Measurements from ENCODE around the gene PDK1.
A peak's percentile ranks its signal among the peaks of the same experiment; 100 is the strongest.

The PDK1 gene

GRCh38 chr2:172513524-172513900 lies 42.4 kb upstream of the PDK1 start:
- CTCF ChIA-PET: interaction anchor here (0.8 kb wide), 1 partner anchor 965 kb away, joined by 3 read pairs; no protein-coding TSS in a partner anchor
- DNase-seq (ENCODE audit: extremely low spot score): no peak
- no peak for TF ChIP-seq PKNOX1 (IDR thresholded peaks at IDR 0.05)
- no peak for TF ChIP-seq FOXM1 (IDR thresholded peaks at IDR 0.05; ENCODE audit: borderline replicate concordance)
- TF ChIP-seq NFRKB (IDR thresholded peaks at IDR 0.05): no peak
- TF ChIP-seq ARNT (IDR thresholded peaks at IDR 0.05): no peak
- TF ChIP-seq SUZ12 (IDR thresholded peaks at IDR 0.05): no peak
- no peak for TF ChIP-seq SP1 (IDR thresholded peaks at IDR 0.05)
- no peak for TF ChIP-seq ZNF384 (IDR thresholded peaks at IDR 0.05)
- TF ChIP-seq HDGF (IDR thresholded peaks at IDR 0.05; ENCODE audit: borderline replicate concordance): no peak
- no peak for TF ChIP-seq BHLHE40 (IDR thresholded peaks at IDR 0.05; ENCODE audit: borderline replicate concordance)
- TF ChIP-seq L3MBTL2 (conservative IDR thresholded peaks at IDR 0.05): no peak
- no peak for TF ChIP-seq FOXA1 (IDR thresholded peaks at IDR 0.05)
- TF ChIP-seq ELF4 (IDR thresholded peaks at IDR 0.05): no peak
- no peak for TF ChIP-seq TARDBP (IDR thresholded peaks at IDR 0.05)
- TF ChIP-seq LEF1 (IDR thresholded peaks at IDR 0.05; ENCODE audit: borderline replicate concordance): no peak
- no peak for TF ChIP-seq FOXK2 (IDR thresholded peaks at IDR 0.05)
- no peak for TF ChIP-seq CTBP1 (IDR thresholded peaks at IDR 0.05; ENCODE audit: borderline replicate concordance)
- POLR2A ChIA-PET: no interaction called here

GRCh38 chr2:172513935-172514586 lies 41.8 kb upstream of the PDK1 start:
- POLR2A ChIA-PET: no interaction called here
- no peak for TF ChIP-seq FOXK2 (IDR thresholded peaks at IDR 0.05)
- no peak for TF ChIP-seq ELF4 (IDR thresholded peaks at IDR 0.05)
- TF ChIP-seq L3MBTL2 (conservative IDR thresholded peaks at IDR 0.05): no peak
- no peak for TF ChIP-seq LEF1 (IDR thresholded peaks at IDR 0.05; ENCODE audit: borderline replicate concordance)
- TF ChIP-seq NFRKB (IDR thresholded peaks at IDR 0.05): no peak
- TF ChIP-seq ARNT (IDR thresholded peaks at IDR 0.05): no peak
- no peak for TF ChIP-seq TARDBP (IDR thresholded peaks at IDR 0.05)
- TF ChIP-seq SP1 (IDR thresholded peaks at IDR 0.05): no peak
- TF ChIP-seq FOXA1 (IDR thresholded peaks at IDR 0.05): no peak
- no peak for TF ChIP-seq PKNOX1 (IDR thresholded peaks at IDR 0.05)
- TF ChIP-seq FOXM1 (IDR thresholded peaks at IDR 0.05; ENCODE audit: borderline replicate concordance): no peak
- no peak for TF ChIP-seq HDGF (IDR thresholded peaks at IDR 0.05; ENCODE audit: borderline replicate concordance)
- TF ChIP-seq ZNF384 (IDR thresholded peaks at IDR 0.05): no peak
- no peak for TF ChIP-seq BHLHE40 (IDR thresholded peaks at IDR 0.05; ENCODE audit: borderline replicate concordance)
- TF ChIP-seq CTBP1 (IDR thresholded peaks at IDR 0.05; ENCODE audit: borderline replicate concordance): no peak

GRCh38 chr2:172516299-172516698 lies 39.6 kb upstream of the PDK1 start:
- POLR2A ChIA-PET: no interaction called here

More at GRCh38 chr2:172513935-172514586, 41.8 kb upstream of the PDK1 start:
- no peak for DNase-seq (ENCODE audit: extremely low spot score)
- CTCF ChIA-PET: interaction anchor here (0.8 kb wide), 1 partner anchor 966 kb away, joined by 3 read pairs; no protein-coding TSS in a partner anchor

GRCh38 chr2:172518995-172519394 lies 36.9 kb upstream of the PDK1 start:
- POLR2A ChIA-PET: no interaction called here
- CTCF ChIA-PET: no interaction called here
- DNase-seq (ENCODE audit: extremely low spot score): no peak
- TF ChIP-seq ELF4 (IDR thresholded peaks at IDR 0.05) (no peak), PKNOX1 (IDR thresholded peaks at IDR 0.05) (no peak), HDGF (IDR thresholded peaks at IDR 0.05; ENCODE audit: borderline replicate concordance) (no peak), ZNF384 (IDR thresholded peaks at IDR 0.05) (no peak), NFRKB (IDR thresholded peaks at IDR 0.05) (no peak), ARNT (IDR thresholded peaks at IDR 0.05) (no peak), FOXA1 (IDR thresholded peaks at IDR 0.05) (no peak)

More at GRCh38 chr2:172516299-172516698, 39.6 kb upstream of the PDK1 start:
- CTCF ChIA-PET: no interaction called here
- TF ChIP-seq FOXM1 (IDR thresholded peaks at IDR 0.05; ENCODE audit: borderline replicate concordance) (no peak), ARNT (IDR thresholded peaks at IDR 0.05) (no peak), BHLHE40 (IDR thresholded peaks at IDR 0.05; ENCODE audit: borderline replicate concordance) (no peak), PKNOX1 (IDR thresholded peaks at IDR 0.05) (no peak), LEF1 (IDR thresholded peaks at IDR 0.05; ENCODE audit: borderline replicate concordance) (no peak), SUZ12 (IDR thresholded peaks at IDR 0.05) (no peak), ZNF384 (IDR thresholded peaks at IDR 0.05) (no peak), NFRKB (IDR thresholded peaks at IDR 0.05) (no peak), L3MBTL2 (conservative IDR thresholded peaks at IDR 0.05) (no peak), TARDBP (IDR thresholded peaks at IDR 0.05) (no peak), FOXK2 (IDR thresholded peaks at IDR 0.05) (no peak), HDGF (IDR thresholded peaks at IDR 0.05; ENCODE audit: borderline replicate concordance) (no peak)
- no peak for DNase-seq (ENCODE audit: extremely low spot score)

- ChIA-PET CTCF (no interaction called here), POLR2A (no interaction called here)
- DNase-seq (ENCODE audit: extremely low spot score): no peak
- TF ChIP-seq NFRKB (IDR thresholded peaks at IDR 0.05) (no peak), PKNOX1 (IDR thresholded peaks at IDR 0.05) (peak; percentile 25; the same call in 1 of the 2 replicates)
These were observed 30.3 kb upstream of the PDK1 start for GRCh38 chr2:172525601-172526000.
